K562 (cell line): Measurements from ENCODE around the gene SMIM17.

ENCODE experiments used
- CTCF ChIP-seq, 3 experiments: IDR thresholded peaks in 2 of 3; conservative IDR thresholded peaks in 1 of 3; 2 replicates each; pipeline ENCODE4 v1.5.1; 2011 to 2012; ENCODE audit warnings: low read length in 3 of 3, mild to moderate bottlenecking in 3 of 3, control low read depth in 2 of 3, improper control_type of control experiment in 1 of 3, inconsistent platforms in 1 of 3, low read depth in 1 of 3, mixed read lengths in 1 of 3, moderate library complexity in 1 of 3; ENCODE audit not compliant: insufficient read depth in 2 of 3
- DMBX1 ChIP-seq: fragments of 250-450 bp; sonication (Bioruptor Pico); IDR thresholded peaks from 2 replicates; pipeline ENCODE4 v1.8.0; 2022; ENCODE audit warnings: inconsistent platforms, mild to moderate bottlenecking, moderate library complexity, borderline replicate concordance
- EZH2 ChIP-seq: IDR thresholded peaks from 2 replicates; pipeline ENCODE4 v1.6.1; 2012; ENCODE audit warnings: low read depth, mild to moderate bottlenecking, inconsistent platforms, low read length, borderline replicate concordance
- HDAC2 ChIP-seq: fragments of 450-650 bp; IDR thresholded peaks from 2 replicates; pipeline ENCODE4 v1.6.1; 2016; ENCODE audit warnings: mild to moderate bottlenecking
- HSF4 ChIP-seq: fragments of 250-450 bp; sonication (Bioruptor Pico); IDR thresholded peaks from 2 replicates; pipeline ENCODE4 v2.1.2; 2022; ENCODE audit warnings: mild to moderate bottlenecking, moderate library complexity, borderline replicate concordance
- JUNB ChIP-seq: fragments of 450-650 bp; formaldehyde crosslinking; conservative IDR thresholded peaks from 2 replicates; pipeline ENCODE4 v1.4.0; 2020; ENCODE audit warnings: mild to moderate bottlenecking
- MYBL2 ChIP-seq, 2 experiments: fragments of 450-650 bp in 1 of 2; sonication (generic) in 1 of 2; formaldehyde crosslinking in 1 of 2; IDR thresholded peaks; 2 replicates each; pipeline versions ENCODE4 v1.6.1 to v1.8.1; 2017 to 2022; ENCODE audit warnings: borderline replicate concordance in 1 of 2, inconsistent platforms in 1 of 2, low read depth in 1 of 2, mild to moderate bottlenecking in 1 of 2, missing genetic modification reagents in 1 of 2, moderate library complexity in 1 of 2
- POLR2AphosphoS5 ChIP-seq: IDR thresholded peaks from 2 replicates; pipeline ENCODE4 v1.6.1; 2011; ENCODE audit warnings: mild to moderate bottlenecking, low read depth, low read length, moderate library complexity; ENCODE audit not compliant: control insufficient read depth, insufficient read depth
- PRPF4 ChIP-seq: fragments of 200-400 bp; formaldehyde crosslinking; IDR thresholded peaks from one replicate; pipeline ENCODE4 v1.6.1; 2017; ENCODE audit warnings: low read length, low read depth, mild to moderate bottlenecking; ENCODE audit not compliant: insufficient read depth, poor library complexity, severe bottlenecking
- RFX5 ChIP-seq: IDR thresholded peaks from 2 replicates; pipeline ENCODE4 v1.6.1; 2011; ENCODE audit warnings: low read depth, mild to moderate bottlenecking, improper control_type of control experiment, low read length
- TF ChIP-seq, protein P1 (sequence below): fragments of 450-650 bp; IDR thresholded peaks from 2 replicates; pipeline ENCODE4 v1.6.1; 2016

- TF ChIP-seq JUNB (CRISPR knock-in tag), result no peak
- TF ChIP-seq, protein P1, sequence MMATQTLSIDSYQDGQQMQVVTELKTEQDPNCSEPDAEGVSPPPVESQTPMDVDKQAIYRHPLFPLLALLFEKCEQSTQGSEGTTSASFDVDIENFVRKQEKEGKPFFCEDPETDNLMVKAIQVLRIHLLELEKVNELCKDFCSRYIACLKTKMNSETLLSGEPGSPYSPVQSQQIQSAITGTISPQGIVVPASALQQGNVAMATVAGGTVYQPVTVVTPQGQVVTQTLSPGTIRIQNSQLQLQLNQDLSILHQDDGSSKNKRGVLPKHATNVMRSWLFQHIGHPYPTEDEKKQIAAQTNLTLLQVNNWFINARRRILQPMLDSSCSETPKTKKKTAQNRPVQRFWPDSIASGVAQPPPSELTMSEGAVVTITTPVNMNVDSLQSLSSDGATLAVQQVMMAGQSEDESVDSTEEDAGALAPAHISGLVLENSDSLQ, result no peak
- TF ChIP-seq POLR2AphosphoS5, result no peak
- no peak for TF ChIP-seq CTCF (IDR thresholded peaks at IDR 0.05 in 2 of 3, conservative IDR thresholded peaks at IDR 0.05 in 1 of 3; ENCODE audit: insufficient read depth in 2 of 3, low read depth in 1 of 3, low read length in 3 of 3)
- no peak for TF ChIP-seq PRPF4
- TF ChIP-seq EZH2, result no peak
- no peak for TF ChIP-seq DMBX1
- TF ChIP-seq HDAC2, result no peak
- no peak for TF ChIP-seq MYBL2 (IDR thresholded peaks at IDR 0.05; ENCODE audit: low read depth)
- no peak for TF ChIP-seq MYBL2 (CRISPR knock-in tag; IDR thresholded peaks at IDR 0.05; ENCODE audit: borderline replicate concordance)
- no peak for TF ChIP-seq HSF4 (CRISPR knock-in tag)
- TF ChIP-seq RFX5, result no peak
These were observed 45.3 kb upstream of the SMIM17 start for GRCh38 chr19:56597696-56598095.
